HG02763 (cell line): Measurements from ENCODE around the gene CELSR1.

ENCODE experiments used
- ATAC-seq: cut with Tn5 transposase; IDR thresholded peaks from one replicate; pipeline ENCODE4 v1.9.1; 2021; ENCODE audit warnings: mild to moderate bottlenecking, moderate library complexity; ENCODE audit not compliant: unreplicated experiment

The CELSR1 gene

DNA sequence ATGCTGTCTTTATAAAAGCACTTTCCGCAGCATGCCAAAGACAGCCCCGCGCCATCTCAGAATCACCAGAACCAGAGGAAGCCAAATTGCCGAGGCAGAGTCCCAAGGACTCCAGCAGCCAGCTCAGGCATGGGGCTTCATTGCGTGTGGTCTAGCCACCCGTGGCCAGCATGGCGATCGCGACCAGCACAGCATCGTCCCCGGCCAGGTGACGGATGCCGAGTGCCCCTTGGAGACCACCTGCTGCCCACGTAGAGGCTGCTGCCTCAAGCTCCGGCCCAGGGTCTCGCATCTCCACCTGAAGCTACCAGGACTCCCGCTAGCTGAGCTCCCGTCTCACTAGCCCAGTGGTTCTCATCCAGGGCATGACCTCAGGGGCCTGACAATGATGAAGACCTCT lies 109.2 kb downstream of the CELSR1 start:
- no peak for ATAC-seq

DNA sequence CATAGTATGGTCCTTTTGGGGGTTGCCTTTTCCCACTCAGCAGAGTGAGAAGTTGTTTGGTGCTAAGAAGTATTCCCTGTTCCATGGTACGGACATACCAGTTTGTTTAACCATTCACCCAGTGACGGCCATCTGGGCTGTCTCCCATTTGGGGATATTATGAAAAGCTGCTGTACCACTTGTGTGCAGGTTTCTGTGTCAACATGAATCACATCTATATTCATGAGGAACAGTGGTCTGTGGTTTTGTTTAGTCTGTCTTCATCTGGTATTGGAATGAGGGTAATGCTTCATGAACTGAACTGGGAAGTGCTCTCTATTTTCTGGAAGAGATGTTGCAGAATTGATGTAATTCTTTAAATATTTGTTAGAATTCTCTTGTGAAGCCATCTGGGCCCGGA lies 112.4 kb downstream of the CELSR1 start:
- ATAC-seq: no peak

- no peak for ATAC-seq
Measured at GRCh38 chr22:46424496-46424895, 112.9 kb downstream of the CELSR1 start.

GRCh38 chr22:46422896-46423295 lies 114.5 kb downstream of the CELSR1 start:
- no peak for ATAC-seq

DNA sequence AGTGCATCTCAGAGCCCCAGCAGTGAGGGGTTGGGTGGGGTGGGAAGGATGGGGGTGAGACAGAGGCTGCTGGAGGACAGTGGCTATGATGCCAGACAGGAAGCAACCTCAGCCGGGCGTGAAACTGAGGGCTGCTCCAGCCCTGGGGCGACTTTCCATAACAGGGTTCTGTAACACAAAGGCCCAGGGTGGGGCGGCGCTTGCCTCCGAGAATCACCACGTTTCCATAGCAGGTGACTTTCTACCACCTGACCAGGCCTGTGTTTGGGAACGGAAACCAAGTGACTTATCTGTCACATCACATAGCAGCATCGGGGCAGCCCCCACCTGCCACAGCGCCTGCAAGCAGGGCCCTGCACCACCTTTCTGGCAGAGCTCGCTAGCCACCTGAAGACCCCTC lies 116.2 kb downstream of the CELSR1 start:
- no peak for ATAC-seq

GRCh38 chr22:46419754-46420571 lies 117.5 kb downstream of the CELSR1 start:
- no peak for ATAC-seq

GRCh38 chr22:46418827-46419226 lies 118.6 kb downstream of the CELSR1 start:
- no peak for ATAC-seq

DNA sequence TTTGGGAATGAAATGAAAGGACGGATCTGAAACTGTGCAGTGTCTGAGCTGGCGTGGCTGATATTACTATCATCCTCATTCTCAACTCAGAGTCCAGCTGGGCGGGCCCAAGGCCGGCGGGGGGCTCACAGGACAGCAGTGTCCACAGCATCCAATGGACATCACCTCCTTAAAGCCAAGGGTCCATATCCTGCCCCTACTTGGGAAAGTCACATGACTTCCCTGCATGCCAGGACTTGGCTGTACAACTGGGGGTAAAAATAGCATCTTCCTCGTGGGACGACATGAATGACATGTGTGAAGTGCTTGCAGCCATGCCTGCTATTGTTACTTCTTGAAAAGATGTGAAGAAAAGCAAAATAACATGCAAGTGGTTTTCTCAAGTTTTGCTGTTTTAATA lies 119.7 kb downstream of the CELSR1 start:
- ATAC-seq: no peak

DNA sequence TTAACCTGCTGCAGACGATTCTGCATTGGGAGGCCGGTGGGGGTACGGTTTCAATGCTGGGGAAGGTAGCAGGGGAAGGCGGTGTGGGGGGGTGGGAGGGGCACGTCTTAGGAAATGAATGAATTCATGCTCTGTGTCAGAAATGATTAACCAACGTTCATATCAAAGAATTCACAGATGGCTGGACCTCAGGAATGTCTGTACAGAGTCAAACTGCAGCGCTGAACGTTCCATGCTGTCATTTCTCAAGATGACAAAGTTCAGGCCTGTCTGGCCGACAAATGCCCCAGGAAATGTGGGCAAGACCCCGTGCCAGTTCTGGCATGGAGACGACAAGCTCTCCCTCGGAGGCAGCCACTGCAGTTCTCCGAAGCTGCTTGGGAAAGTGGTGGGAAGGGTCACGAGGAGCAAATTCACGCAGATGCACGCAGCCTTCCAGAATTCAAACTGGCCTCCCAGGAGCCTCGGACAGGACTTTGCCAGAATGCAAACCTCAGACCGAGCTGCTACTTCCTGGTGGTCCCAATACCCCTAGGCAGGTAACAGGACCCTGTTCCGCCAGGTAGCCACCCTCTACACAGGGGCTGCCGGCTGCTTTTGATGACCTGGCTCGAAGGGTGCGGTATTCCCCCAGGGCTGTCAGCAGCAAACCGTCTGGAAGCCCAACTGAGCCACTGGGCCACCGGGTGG lies 120.4 kb downstream of the CELSR1 start:
- no peak for ATAC-seq

GRCh38 chr22:46416520-46416871 lies 120.9 kb downstream of the CELSR1 start:
- no peak for ATAC-seq

DNA sequence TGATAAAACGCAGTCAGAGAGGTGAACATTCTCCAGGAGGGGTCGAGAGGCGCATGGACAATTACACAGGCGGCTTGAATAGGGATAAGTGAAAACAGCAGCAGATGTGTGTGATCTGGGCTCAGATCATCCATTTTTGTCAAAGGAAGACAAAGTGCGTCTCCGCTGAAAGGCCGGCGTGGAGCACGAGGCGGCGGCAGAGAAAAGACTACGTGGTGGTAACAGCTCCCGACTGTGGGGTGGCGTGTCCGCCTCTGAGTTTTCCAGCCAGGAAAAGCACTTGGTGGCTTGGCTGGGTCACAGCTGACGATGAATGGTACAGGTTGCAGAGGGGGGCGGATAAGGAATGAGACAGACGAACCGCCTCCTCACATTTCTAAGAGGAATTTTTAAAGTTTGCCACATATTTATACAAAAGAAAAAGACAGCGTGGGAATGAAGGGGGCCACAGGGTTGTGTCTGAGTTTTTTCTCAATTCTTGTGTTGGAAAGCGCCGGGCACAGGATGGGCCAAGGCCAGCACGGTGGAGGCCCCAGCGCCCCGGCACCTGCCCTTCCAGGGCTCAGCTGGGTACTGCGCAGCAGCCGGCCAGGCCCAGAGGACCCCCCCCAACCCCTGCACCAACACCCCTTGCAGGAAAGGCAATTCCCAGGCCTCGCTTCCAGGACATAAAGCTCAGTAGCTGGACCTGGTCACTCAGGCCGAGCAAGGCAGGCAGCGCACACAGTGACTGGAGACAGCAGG lies 121.5 kb downstream of the CELSR1 start:
- ATAC-seq: no peak

- no peak for ATAC-seq
Measured at GRCh38 chr22:46414704-46415103, 122.7 kb downstream of the CELSR1 start.

DNA sequence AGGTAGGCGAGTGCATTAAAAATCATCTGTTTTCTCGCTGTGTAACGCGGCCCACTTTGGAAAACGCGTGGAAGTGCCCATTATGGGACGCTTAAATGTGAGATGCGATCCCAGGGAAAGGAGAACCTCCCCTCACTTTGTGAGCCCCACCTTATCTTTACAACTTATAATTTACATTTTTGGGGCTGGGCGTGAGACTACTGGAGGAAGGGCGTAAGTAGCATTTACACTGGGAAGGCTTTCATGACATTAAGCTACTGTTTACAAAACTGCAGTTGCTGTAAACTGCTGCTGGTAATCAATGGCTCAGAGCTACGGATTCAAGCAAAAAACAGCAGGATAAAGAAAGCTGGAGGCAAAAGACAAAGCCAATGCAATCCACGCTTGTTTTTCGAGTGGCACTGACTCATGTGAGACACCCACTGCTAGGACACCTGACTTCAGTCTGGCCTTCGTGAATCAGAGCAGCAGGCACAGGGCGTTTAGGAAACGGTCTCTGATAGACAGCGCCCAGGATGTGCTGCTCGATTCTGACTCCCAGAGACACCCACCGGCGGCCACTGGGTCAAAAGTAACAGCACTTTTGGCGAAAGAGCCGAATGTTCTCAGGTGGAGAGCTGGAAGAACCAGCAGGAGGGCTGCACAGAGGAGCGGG lies 123.6 kb downstream of the CELSR1 start:
- no peak for ATAC-seq

- no peak for ATAC-seq
Measured at GRCh38 chr22:46411347-46411746, 126.1 kb downstream of the CELSR1 start.

DNA sequence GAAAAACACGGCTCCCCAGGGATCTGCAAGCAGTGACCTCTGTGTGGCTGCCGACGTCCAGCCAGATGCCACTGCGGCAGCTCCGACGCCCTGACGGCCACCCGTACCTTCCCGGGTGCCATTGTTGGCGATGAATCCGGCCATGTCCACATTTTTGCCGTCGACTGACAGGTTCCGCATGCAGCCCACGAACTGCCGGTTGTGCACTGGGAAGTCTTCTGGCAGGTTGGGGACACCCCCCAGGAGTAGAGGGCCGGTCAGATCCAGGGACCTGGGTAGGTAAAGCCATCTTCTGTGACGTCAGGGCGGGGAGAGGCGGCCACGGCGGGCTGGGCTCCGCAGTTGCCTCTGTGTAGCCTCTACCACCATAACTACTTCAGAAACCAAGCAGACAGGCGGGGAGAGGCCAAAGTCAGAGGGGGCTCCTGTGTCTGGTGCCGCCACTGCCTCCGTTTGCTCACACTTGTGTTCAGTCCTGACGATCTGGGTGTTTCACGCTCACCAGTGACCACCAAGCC lies 127.1 kb downstream of the CELSR1 start:
- no peak for ATAC-seq

GRCh38 chr22:46409631-46410210 lies 127.7 kb downstream of the CELSR1 start:
- ATAC-seq: no peak

- ATAC-seq: no peak
Measured at GRCh38 chr22:46408568-46409506, 128.6 kb downstream of the CELSR1 start.

GRCh38 chr22:46407748-46408147 lies 129.7 kb downstream of the CELSR1 start:
- ATAC-seq: no peak

- ATAC-seq: no peak
Measured at GRCh38 chr22:46406791-46407190, 130.6 kb downstream of the CELSR1 start.

DNA sequence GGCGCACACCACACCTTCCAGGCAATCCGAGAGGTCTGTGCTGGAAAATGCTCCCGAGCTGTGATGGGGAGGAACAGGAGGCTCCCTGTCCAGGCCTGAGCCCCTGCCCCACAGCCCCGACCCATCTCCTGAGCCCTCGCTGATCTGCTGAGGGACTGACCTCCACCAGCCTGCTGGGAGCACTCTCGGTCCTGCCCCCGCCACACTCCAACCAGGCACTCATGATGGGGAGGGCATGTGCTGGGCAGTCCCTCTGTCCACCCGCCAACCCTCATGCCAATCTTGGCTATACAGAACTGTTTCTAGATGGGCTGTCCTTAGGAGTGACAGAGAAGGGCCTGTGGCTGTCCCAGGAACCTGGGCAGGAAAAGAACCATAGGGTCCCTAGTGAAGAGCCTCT lies 131.1 kb downstream of the CELSR1 start:
- ATAC-seq: no peak
